HG02870 (cell line): ENCODE data around the gene TENM4.

ENCODE experiments used
- ATAC-seq: cut with Tn5 transposase; IDR thresholded peaks from one replicate; pipeline ENCODE4 v1.9.1; 2021; ENCODE audit warnings: mild to moderate bottlenecking, moderate library complexity; ENCODE audit not compliant: unreplicated experiment

TENM4 gene

GRCh38 chr11:79311461-79311860, 129.4 kb downstream of the TENM4 start:
- no peak for ATAC-seq

DNA sequence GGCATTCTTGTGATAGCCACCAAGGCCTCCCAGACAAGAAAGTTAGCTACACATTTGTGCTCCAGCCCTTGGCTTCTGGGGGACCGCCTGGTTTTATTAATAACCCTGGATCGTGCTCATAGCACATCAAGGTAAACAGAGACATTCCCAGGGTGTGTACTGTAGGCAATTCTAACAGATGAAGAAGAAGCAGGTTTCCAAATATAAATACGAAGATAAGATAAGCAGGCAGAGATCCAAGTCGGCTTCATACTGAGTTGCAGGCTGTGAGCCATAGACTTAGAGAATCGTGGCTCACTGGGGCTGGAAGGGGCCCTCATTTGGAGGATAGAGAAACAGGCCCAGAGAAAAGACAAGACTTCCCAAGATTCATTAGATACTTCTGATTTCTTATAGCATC, 131.4 kb downstream of the TENM4 start:
- ATAC-seq = no peak

GRCh38 chr11:79308429-79308828, 132.4 kb downstream of the TENM4 start:
- no peak for ATAC-seq

DNA sequence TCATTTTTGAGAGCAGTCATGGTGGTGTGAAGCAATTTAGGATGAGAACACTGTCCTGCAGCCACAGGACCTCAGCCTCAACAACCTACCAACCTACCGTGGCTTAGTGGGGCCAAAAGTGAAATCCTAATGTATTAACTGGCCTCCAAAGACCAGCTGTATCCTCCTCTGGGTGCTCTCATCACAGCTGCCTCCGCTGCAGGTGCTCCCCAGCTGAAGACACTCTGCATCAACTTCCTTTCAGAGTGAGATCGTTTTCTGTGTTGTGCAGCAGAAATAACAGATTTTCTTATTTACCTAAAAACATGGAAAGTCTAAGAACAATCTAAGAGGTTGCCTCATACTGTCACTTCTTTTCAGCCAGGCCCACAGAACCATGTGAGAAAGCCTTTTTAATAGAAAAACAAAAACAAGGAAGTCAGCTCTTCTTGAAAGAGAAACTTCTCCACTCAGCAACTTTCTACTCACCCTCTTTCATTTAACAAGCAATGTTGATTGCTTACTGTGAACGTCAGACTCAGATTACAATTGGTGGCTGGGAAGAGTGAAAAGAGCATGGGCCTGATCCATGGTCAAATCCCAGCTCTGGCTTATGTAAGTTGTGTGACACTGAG, 136.1 kb downstream of the TENM4 start:
- ATAC-seq = no peak

DNA sequence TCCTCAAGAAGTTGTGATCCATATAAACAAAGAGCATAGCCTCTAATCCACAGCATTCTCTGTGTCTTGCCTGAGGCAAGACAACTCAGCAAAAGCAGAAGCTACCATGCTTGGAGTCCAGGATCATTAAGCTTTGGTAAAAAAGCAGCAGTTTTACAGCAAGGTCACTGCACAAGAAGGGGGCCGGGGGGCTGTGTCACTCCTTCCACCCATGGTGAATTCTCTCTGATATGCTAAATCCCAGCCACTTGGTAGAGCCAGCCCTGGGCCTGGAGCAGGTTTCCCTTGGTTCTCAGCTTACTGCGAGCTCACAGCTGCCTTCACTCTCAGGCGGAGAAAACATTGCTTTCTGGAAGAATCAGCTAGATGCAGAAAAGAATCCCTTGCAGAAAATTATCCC, 144.7 kb downstream of the TENM4 start:
- ATAC-seq = no peak

DNA sequence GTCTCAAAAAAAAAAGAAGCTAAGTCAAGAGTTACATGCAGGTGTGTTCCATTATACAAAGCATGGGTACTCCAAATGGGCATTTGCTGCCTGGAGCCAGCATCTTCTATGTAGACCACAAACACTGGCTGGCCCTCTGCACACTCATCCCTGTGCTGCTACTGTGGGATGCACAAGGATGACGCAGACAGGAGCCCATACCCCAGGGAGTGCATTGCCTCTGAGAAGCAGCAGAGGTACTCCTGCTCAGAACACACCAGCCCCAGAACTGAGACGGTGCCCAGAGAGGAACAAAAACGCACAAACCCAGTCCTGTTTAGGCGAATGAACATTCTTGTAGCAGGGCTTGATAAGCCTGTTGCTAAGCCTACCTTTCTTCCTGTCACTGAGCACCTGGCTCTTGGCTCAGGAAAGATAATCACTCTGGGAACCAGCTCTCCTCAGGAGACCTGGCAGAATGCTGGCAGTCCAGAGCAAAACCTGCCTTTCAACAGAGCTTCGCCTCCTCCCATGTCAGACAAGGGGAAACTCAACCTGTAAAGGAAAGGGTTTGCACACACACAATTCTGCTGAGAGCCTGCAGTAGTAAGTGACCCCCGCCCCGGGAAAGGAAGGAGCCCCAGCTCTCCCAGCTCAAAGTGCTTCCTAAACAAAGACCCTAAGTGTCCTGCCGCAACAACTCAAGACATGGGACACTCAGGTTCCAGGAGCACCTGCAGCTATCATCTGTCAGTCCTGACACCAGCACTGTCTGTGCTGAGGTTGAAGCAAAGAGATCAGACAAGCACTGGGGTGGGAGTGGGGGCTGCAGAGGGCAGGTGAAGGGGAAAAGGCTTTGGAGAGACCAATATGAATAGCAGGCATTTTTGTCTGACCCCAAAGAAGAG, 145.7 kb downstream of the TENM4 start:
- no peak for ATAC-seq

DNA sequence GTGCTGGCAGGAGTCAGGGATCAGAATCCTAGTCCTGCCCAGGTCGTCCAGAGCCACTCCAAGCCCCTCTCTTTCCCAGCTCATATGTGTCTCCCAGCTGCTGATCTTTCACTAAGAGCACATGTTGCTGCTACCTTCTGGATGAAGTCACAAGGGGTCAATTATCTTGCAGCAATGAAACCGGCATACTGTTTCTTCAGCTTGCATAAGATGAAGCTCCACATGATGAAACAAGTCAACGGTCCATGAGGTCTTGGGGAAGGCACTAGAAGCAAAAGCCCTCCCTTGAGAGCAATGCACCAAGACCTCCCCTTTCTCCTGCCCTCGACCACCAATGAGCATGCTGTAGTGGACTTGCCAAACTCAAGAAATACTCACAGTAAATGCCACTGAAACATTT, 148.9 kb downstream of the TENM4 start:
- no peak for ATAC-seq

GRCh38 chr11:79290761-79291160, 150.1 kb downstream of the TENM4 start:
- no peak for ATAC-seq

- ATAC-seq = no peak
These were observed 152.9 kb downstream of the TENM4 start for GRCh38 chr11:79287952-79288351.

- ATAC-seq = no peak
These were observed 155.1 kb downstream of the TENM4 start for GRCh38 chr11:79285756-79286155.

- no peak for ATAC-seq
These were observed 164.0 kb downstream of the TENM4 start for GRCh38 chr11:79276736-79277325.

GRCh38 chr11:79274636-79275331, 166.0 kb downstream of the TENM4 start:
- no peak for ATAC-seq

DNA sequence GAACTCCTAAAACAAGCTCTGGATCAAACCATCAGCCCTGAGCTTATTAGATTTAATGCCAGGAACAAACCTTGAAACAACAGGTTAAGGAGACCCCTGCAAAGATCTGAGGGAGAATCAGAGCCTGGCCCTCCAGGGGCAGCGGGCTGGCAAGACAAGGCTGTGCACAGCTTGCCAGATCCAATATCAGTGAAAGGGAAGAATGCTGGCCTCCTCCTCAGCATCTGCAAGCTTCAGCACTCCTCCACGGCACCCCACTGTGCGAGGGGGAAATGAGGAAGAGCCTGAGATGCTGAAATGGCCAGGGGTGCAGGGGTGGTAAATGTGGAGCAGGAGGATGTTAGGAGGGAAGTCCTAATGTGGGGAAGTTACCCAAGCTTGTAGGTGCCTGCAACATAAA, 167.0 kb downstream of the TENM4 start:
- ATAC-seq = no peak

GRCh38 chr11:79269611-79270307, 171.1 kb downstream of the TENM4 start:
- no peak for ATAC-seq

GRCh38 chr11:79266396-79266795, 174.4 kb downstream of the TENM4 start:
- ATAC-seq = no peak

DNA sequence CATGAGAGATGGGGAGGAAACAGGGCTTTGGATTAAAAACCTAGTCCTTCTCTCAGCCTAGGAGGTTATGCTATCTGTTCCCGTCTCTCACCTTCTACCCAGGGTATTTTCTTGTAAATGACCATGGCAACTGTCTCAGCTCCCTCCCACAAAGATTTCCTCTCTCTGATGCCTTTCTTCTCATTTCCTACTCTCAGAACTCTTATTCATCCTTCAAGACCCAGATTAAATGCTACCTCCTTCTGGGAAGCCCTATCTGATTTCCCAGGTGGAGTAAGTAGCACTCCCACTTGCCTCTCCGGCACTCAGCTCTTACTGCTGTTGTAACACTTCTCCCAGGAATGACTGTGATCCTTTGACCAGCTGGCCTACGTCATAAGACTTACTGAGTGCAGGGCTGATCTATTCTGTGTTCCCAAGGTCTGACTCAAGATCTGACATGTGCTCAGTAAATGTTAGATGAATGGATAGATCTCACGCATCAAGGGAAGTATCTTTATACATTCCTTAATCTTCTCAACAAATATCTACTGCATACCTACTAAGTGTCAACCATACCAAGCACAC, 175.0 kb downstream of the TENM4 start:
- ATAC-seq = no peak

DNA sequence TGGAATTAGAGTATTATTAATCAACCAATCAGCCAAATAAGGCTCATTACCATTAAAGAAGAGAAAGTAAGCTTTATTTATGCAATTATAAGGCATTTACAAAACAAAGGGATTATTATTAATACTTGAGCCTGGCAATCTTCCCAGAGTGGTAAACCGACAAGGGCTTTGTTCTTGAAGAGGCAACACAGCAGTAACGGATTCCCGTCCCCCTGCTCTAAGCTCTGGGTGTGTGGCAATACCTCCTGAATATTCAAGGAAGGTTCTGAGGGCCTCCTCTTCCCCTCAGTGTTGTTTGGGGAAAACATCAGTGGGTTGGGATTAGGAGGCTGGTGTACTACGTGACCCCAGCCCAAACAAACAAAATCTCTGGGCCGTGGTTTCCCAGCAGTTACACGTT, 176.5 kb downstream of the TENM4 start:
- ATAC-seq = no peak

GRCh38 chr11:79263001-79263400, 177.8 kb downstream of the TENM4 start:
- no peak for ATAC-seq

GRCh38 chr11:79262221-79262620, 178.6 kb downstream of the TENM4 start:
- ATAC-seq = no peak

GRCh38 chr11:79261684-79262083, 179.1 kb downstream of the TENM4 start:
- ATAC-seq = no peak

- no peak for ATAC-seq
These were observed 181.0 kb downstream of the TENM4 start for GRCh38 chr11:79259800-79260199.
